Measurements from ENCODE around the gene CCSER1.

DNA sequence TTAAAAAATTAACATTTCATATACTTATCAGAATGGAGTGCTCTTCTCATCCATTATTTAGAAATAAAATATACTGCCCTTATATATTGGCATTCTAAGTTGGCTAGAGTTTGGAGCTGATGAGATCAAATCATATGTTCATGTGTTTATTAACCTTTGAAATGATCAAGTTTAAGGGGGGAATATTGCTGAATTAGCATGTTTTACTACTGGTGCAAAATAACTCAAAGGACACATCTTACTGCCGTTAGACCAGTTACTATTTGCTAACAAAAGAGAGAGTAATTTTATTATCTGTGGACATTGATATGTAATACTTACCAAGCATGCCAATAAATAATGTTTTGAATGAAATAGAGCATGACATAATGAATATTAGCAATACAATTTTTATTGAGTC, 901.0 kb downstream of the CCSER1 start:
- TF ChIP-seq, protein P1, sequence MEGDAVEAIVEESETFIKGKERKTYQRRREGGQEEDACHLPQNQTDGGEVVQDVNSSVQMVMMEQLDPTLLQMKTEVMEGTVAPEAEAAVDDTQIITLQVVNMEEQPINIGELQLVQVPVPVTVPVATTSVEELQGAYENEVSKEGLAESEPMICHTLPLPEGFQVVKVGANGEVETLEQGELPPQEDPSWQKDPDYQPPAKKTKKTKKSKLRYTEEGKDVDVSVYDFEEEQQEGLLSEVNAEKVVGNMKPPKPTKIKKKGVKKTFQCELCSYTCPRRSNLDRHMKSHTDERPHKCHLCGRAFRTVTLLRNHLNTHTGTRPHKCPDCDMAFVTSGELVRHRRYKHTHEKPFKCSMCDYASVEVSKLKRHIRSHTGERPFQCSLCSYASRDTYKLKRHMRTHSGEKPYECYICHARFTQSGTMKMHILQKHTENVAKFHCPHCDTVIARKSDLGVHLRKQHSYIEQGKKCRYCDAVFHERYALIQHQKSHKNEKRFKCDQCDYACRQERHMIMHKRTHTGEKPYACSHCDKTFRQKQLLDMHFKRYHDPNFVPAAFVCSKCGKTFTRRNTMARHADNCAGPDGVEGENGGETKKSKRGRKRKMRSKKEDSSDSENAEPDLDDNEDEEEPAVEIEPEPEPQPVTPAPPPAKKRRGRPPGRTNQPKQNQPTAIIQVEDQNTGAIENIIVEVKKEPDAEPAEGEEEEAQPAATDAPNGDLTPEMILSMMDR (IDR thresholded peaks at IDR 0.05; ENCODE audit: insufficient read depth, low read length, poor library complexity, severe bottlenecking): no peak
- no peak for TF ChIP-seq EZH2phosphoT487 (conservative IDR thresholded peaks at IDR 0.05; ENCODE audit: low read length)

Data from SU-DHL-6 (cell line).